Spinal cord (tissue), 10 donors: ENCODE results near the gene ERBB4. TPM values are rescaled to one million over a fixed set of nuclear protein-coding genes. Genes with fewer than 3 reads are reported as not detected.
"Not testable (repeated sequence)": the region's sequence is repeated elsewhere in the genome, so short reads cannot be mapped to it uniquely, and the experiment has no call there.

Source experiments
- DNase-seq, 6 donors: peaks; one replicate each; pipeline versions ENCODE4 v3.0.0 to v3.0.0-alpha.2; 2013 to 2015; ENCODE audit warnings: low spot score in 6 of 6, low read depth in 4 of 6
- H3K27ac ChIP-seq: one replicate; pipeline ENCODE4 v1.5.1; 2013; ENCODE audit warnings: low read depth, low read length, control low read depth
- H3K27me3 ChIP-seq: one replicate; pipeline ENCODE4 v1.6.1; 2013; ENCODE audit warnings: low read length; ENCODE audit not compliant: control insufficient read depth, insufficient read depth
- H3K36me3 ChIP-seq: one replicate; pipeline ENCODE4 v1.6.1; 2013; ENCODE audit warnings: low read length; ENCODE audit not compliant: control insufficient read depth, insufficient read depth
- H3K4me1 ChIP-seq: one replicate; pipeline ENCODE4 v1.6.1; 2013; ENCODE audit warnings: low read length; ENCODE audit not compliant: control insufficient read depth, insufficient read depth
- H3K4me3 ChIP-seq: one replicate; pipeline ENCODE4 v1.5.1; 2013; ENCODE audit warnings: low read depth, low read length, control low read depth
- H3K9me3 ChIP-seq: one replicate; pipeline ENCODE4 v1.6.1; 2013; ENCODE audit warnings: low read length; ENCODE audit not compliant: control insufficient read depth, insufficient read depth
- WGBS: methylation state at CpG from one replicate; pipeline ENCODE4 v1.1.5; 2013; ENCODE audit warnings: missing lambda C conversion rate; ENCODE audit not compliant: insufficient coverage; 5-methylcytosine and 5-hydroxymethylcytosine counted together
- polyA plus RNA-seq, 2 donors: library from polyadenylated mRNA; unstranded; fragments of 120-200 nt; gene quantifications; one replicate each; pipeline ENCODE4 v1.2.1, GENCODE V29; 2013; ENCODE audit not compliant: insufficient read length in 2 of 2
- total RNA-seq, 2 donors: library from RNA; depleted of rRNA in 1 of 2; stranded (reverse); fragments of 120-200 nt in 1 of 2; fragments of >200 nt in 1 of 2; gene quantifications; one replicate each; pipeline versions ENCODE4 v1.2.3 to v1.2.4, GENCODE V29; 2013 to 2014
- donor health status: healthy.

The ERBB4 gene
- total and polyA plus RNA-seq, 4 donors: 14.4 to 41.7 (median 20.8) TPM

- Histone ChIP-seq H3K27me3 (no peaks in the 10 kb centered on the region), H3K27ac (no peak overlapping the region), H3K36me3 (no peaks in the 10 kb centered on the region), H3K4me3 (no peak overlapping the region), H3K9me3 (no peaks in the 10 kb centered on the region), H3K4me1 (no peaks in the 10 kb centered on the region)
- DNase-seq: no peak
- WGBS: no CpG with 5 or more reads among the region's 2 CpGs
Measured at GRCh38 chr2:212013626-212014025, 525.0 kb downstream of the ERBB4 start.

- not testable (repeated sequence) for DNase-seq, H3K27ac ChIP-seq, H3K27me3 ChIP-seq, H3K36me3 ChIP-seq, H3K9me3 ChIP-seq, H3K4me1 ChIP-seq, H3K4me3 ChIP-seq
- WGBS: 75% methylated on average over 2 of the region's 3 CpGs
Measured at GRCh38 chr2:212010305-212010704, 528.3 kb downstream of the ERBB4 start.

- H3K9me3 ChIP-seq: no peaks in the 10 kb centered on the region
- H3K4me3 ChIP-seq: no peak overlapping the region
- WGBS: no CpG with 5 or more reads among the region's 3 CpGs
- no peak overlapping the region for H3K27ac ChIP-seq
- H3K27me3 ChIP-seq: no peaks in the 10 kb centered on the region
- DNase-seq: no peak
- H3K36me3 ChIP-seq: no peaks in the 10 kb centered on the region
- H3K4me1 ChIP-seq: no peaks in the 10 kb centered on the region
Measured at GRCh38 chr2:212007972-212008371, 530.6 kb downstream of the ERBB4 start.

GRCh38 chr2:212005085-212005671 lies 533.4 kb downstream of the ERBB4 start:
- 27% methylated on average over 3 of the region's 6 CpGs for WGBS

GRCh38 chr2:212001325-212001724 lies 537.3 kb downstream of the ERBB4 start:
- Histone ChIP-seq H3K9me3 (no peaks in the 10 kb centered on the region), H3K36me3 (no peaks in the 10 kb centered on the region), H3K27me3 (no peaks in the 10 kb centered on the region), H3K4me3 (no peak overlapping the region), H3K4me1 (no peaks in the 10 kb centered on the region), H3K27ac (no peak overlapping the region)
- peak in 2 of 6 donors; percentile 4 to 65 for DNase-seq
- WGBS: no CpG with 5 or more reads among the region's 1 CpG

More at GRCh38 chr2:212005085-212005671, 533.4 kb downstream of the ERBB4 start:
- DNase-seq: peak in 2 of 6 donors; percentile 22 to 27
- Histone ChIP-seq H3K27me3 (no peaks in the 10 kb centered on the region), H3K36me3 (no peaks in the 10 kb centered on the region), H3K4me1 (no peaks in the 10 kb centered on the region), H3K9me3 (no peaks in the 10 kb centered on the region), H3K4me3 (no peak overlapping the region), H3K27ac (no peak overlapping the region)

GRCh38 chr2:211996857-211997256 lies 541.7 kb downstream of the ERBB4 start:
- no peaks in the 10 kb centered on the region for H3K4me1 ChIP-seq
- no peaks in the 10 kb centered on the region for H3K27me3 ChIP-seq
- 75% methylated on average over 2 of the region's 4 CpGs for WGBS
- H3K27ac ChIP-seq: no peak overlapping the region
- no peaks in the 10 kb centered on the region for H3K36me3 ChIP-seq
- no peak overlapping the region for H3K4me3 ChIP-seq
- DNase-seq: no peak
- no peaks in the 10 kb centered on the region for H3K9me3 ChIP-seq

- H3K9me3 ChIP-seq: no peaks in the 10 kb centered on the region
- peak in 1 of 6 donors; percentile 5 for DNase-seq
- H3K4me3 ChIP-seq: no peak overlapping the region
- no peaks in the 10 kb centered on the region for H3K36me3 ChIP-seq
- H3K27ac ChIP-seq: no peak overlapping the region
- WGBS: no CpG with 5 or more reads among the region's 2 CpGs
- no peaks in the 10 kb centered on the region for H3K27me3 ChIP-seq
- no peaks in the 10 kb centered on the region for H3K4me1 ChIP-seq
Measured at GRCh38 chr2:211994806-211995205, 543.8 kb downstream of the ERBB4 start.

GRCh38 chr2:211990335-211990734 lies 548.3 kb downstream of the ERBB4 start:
- Histone ChIP-seq H3K27me3 (no peaks in the 10 kb centered on the region), H3K27ac (no peak overlapping the region), H3K9me3 (no peaks in the 10 kb centered on the region), H3K36me3 (no peaks in the 10 kb centered on the region), H3K4me1 (no peaks in the 10 kb centered on the region), H3K4me3 (no peak overlapping the region)
- 90% methylated on average over 1 of the region's 1 CpG for WGBS
- no peak for DNase-seq

- H3K4me1 ChIP-seq: no peaks in the 10 kb centered on the region
- H3K27ac ChIP-seq: no peak overlapping the region
- H3K36me3 ChIP-seq: no peaks in the 10 kb centered on the region
- no peaks in the 10 kb centered on the region for H3K9me3 ChIP-seq
- DNase-seq: peak in 1 of 6 donors; percentile 21
- no peak overlapping the region for H3K4me3 ChIP-seq
- no CpG with 5 or more reads among the region's 2 CpGs for WGBS
- no peaks in the 10 kb centered on the region for H3K27me3 ChIP-seq
Measured at GRCh38 chr2:211986313-211986712, 552.3 kb downstream of the ERBB4 start.

- H3K27ac ChIP-seq: no peak overlapping the region
- H3K4me1 ChIP-seq: no peaks in the 10 kb centered on the region
- H3K4me3 ChIP-seq: no peak overlapping the region
- H3K36me3 ChIP-seq: no peaks in the 10 kb centered on the region
- WGBS: no CpG with 5 or more reads among the region's 1 CpG
- no peak for DNase-seq
- H3K9me3 ChIP-seq: no peaks in the 10 kb centered on the region
- H3K27me3 ChIP-seq: no peaks in the 10 kb centered on the region
Measured at GRCh38 chr2:211985393-211985792, 553.2 kb downstream of the ERBB4 start.
